GM12865 (cell line): Measurements from ENCODE around the gene MALT1.
"Not testable (repeated sequence)": the region's sequence is repeated elsewhere in the genome, so short reads cannot be mapped to it uniquely, and the experiment has no call there.

Experiments used
- DNase-seq: peaks from one replicate; pipeline ENCODE4 v3.0.0; 2010; ENCODE audit warnings: low read depth
- H3K4me3 ChIP-seq: 2 replicates; pipeline ENCODE4 v1.5.1; 2011; ENCODE audit warnings: mild to moderate bottlenecking, low read depth, low read length, control low read depth
- CTCF ChIP-seq: IDR thresholded peaks from 2 replicates; pipeline ENCODE4 v1.5.1; 2011; ENCODE audit warnings: low read length, control low read depth, low read depth, inconsistent platforms; ENCODE audit not compliant: insufficient read depth; ENCODE audit errors: missing control alignments

The MALT1 gene

GRCh38 chr18:58754544-58755068 lies 83.3 kb downstream of the MALT1 start:
- TF ChIP-seq CTCF, result no peak
- DNase-seq, result no peak
- H3K4me3 ChIP-seq, result no peak overlapping the region

GRCh38 chr18:58755304-58756010 lies 84.2 kb downstream of the MALT1 start:
- H3K4me3 ChIP-seq, result no peak overlapping the region
- no peak for TF ChIP-seq CTCF

GRCh38 chr18:58756148-58756547 lies 84.9 kb downstream of the MALT1 start:
- DNase-seq, result no peak
- H3K4me3 ChIP-seq, result no peak overlapping the region
- TF ChIP-seq CTCF, result no peak

More at GRCh38 chr18:58755304-58756010, 84.2 kb downstream of the MALT1 start:
- no peak for DNase-seq

- DNase-seq, result no peak
- H3K4me3 ChIP-seq, result no peak overlapping the region
- TF ChIP-seq CTCF, result no peak
Measured at GRCh38 chr18:58756596-58757240, 85.5 kb downstream of the MALT1 start.

- not testable (repeated sequence) for H3K4me3 ChIP-seq, DNase-seq
Measured at GRCh38 chr18:58757351-58757750, 86.1 kb downstream of the MALT1 start.

- H3K4me3 ChIP-seq, result no peak overlapping the region
- TF ChIP-seq CTCF, result no peak
- DNase-seq, result no peak
Measured at GRCh38 chr18:58758046-58758445, 86.8 kb downstream of the MALT1 start.

- TF ChIP-seq CTCF, result no peak
- H3K4me3 ChIP-seq, result no peak overlapping the region
- no peak for DNase-seq
Measured at GRCh38 chr18:58758606-58759005, 87.3 kb downstream of the MALT1 start.
